ENCODE data around the gene PLA2G4C.

DNA sequence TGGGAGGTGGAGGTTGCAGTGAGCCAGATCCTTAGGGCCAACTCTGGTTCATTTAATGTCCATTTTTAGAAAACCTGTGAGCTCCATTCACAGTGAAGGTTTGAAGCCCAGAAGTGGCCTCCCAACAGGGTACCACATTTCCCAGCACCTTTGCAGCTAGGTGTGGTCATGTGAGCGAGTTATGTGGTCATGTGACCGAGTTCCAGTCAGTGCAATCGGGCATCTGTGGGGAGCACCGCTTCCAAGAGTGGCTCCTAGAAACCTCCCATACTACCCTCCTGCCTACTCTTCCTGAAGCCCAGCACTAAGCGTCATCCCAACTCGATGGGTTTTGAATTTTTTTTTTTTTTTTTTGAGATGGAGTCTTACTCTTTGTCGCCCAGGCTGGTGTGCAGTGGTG is 663 bp upstream of the PLA2G4C start:
- TF ChIP-seq EP300 (IDR thresholded peaks at IDR 0.05) (no peak), CTCF (IDR thresholded peaks at IDR 0.05) (no peak), POLR2AphosphoS5 (IDR thresholded peaks at IDR 0.05) (no peak)

Data from upper lobe of left lung (tissue), 4 donors.